HepG2 (cell line): ENCODE data around the gene COBL. TPM values are rescaled to one million over a fixed set of nuclear protein-coding genes. Genes with fewer than 3 reads are reported as not detected.

Source experiments
- ASH2L ChIP-seq: fragments of 300-600, 200-600 bp; sonication (generic); IDR thresholded peaks from 2 replicates; pipeline ENCODE4 v1.7.0; 2017; ENCODE audit warnings: low read depth, mild to moderate bottlenecking, moderate library complexity, mixed read lengths, low read length; ENCODE audit not compliant: insufficient read length
- IKZF4 ChIP-seq: sonication (generic); formaldehyde crosslinking; IDR thresholded peaks from 2 replicates; pipeline ENCODE4 v1.5.1; 2020; ENCODE audit warnings: borderline replicate concordance, mild to moderate bottlenecking, low read depth, missing genetic modification reagents; ENCODE audit errors: not compliant biosample characterization
- MTF1 ChIP-seq: sonication (generic); formaldehyde crosslinking; IDR thresholded peaks from 2 replicates; pipeline ENCODE4 v1.5.0; 2020; ENCODE audit warnings: missing genetic modification reagents
- NAIF1 ChIP-seq: sonication (generic); formaldehyde crosslinking; IDR thresholded peaks from 2 replicates; pipeline ENCODE4 v1.5.0; 2020; ENCODE audit warnings: mild to moderate bottlenecking, missing genetic modification reagents, borderline replicate concordance
- SNAPC2 ChIP-seq: sonication (generic); formaldehyde crosslinking; IDR thresholded peaks from 2 replicates; pipeline ENCODE4 v1.8.1; 2022; ENCODE audit warnings: mild to moderate bottlenecking, missing genetic modification reagents
- STAT5B ChIP-seq: sonication (generic); formaldehyde crosslinking; IDR thresholded peaks from 2 replicates; pipeline ENCODE4 v1.4.0; 2020; ENCODE audit warnings: missing genetic modification reagents
- ZNF235 ChIP-seq: sonication (generic); formaldehyde crosslinking; IDR thresholded peaks from 2 replicates; pipeline ENCODE4 v1.8.1; 2023; ENCODE audit warnings: mild to moderate bottlenecking, missing genetic modification reagents, borderline replicate concordance
- ZNF460 ChIP-seq: sonication (generic); formaldehyde crosslinking; IDR thresholded peaks from 2 replicates; pipeline ENCODE4 v1.5.1; 2020; ENCODE audit warnings: missing genetic modification reagents, mild to moderate bottlenecking, borderline replicate concordance
- ZNF589 ChIP-seq: sonication (generic); formaldehyde crosslinking; conservative IDR thresholded peaks from 2 replicates; pipeline ENCODE4 v1.8.0; 2022; ENCODE audit warnings: mild to moderate bottlenecking, moderate library complexity, missing genetic modification reagents
- polyA plus RNA-seq, 8 experiments: library from polyadenylated mRNA; depleted of rRNA in 3 of 8; stranded (reverse) in 7 of 8; unstranded in 1 of 8; fragments of >200 nt; fragmentation: Illumina TruSeq in 4 of 8; extraction: Trizol in 4 of 8; gene quantifications; 2 replicates each; pipeline versions ENCODE4 v1.2.1 to v1.2.3, GENCODE V29; 2011 to 2016; ENCODE audit warnings: low read depth in 4 of 8, missing spikeins in 1 of 8, mixed read lengths in 1 of 8; ENCODE audit not compliant: insufficient read depth in 1 of 8
- total RNA-seq, 5 experiments: library from RNA; depleted of rRNA; stranded (reverse); fragments of >200 nt; fragmentation: Illumina TruSeq; extraction: Trizol; gene quantifications; 2 replicates each; pipeline ENCODE4 v1.2.3, GENCODE V29; 2016; ENCODE audit warnings: low read depth in 1 of 5
- TF ChIP-seq, protein P1 (sequence below): sonication (generic); formaldehyde crosslinking; IDR thresholded peaks from 2 replicates; pipeline ENCODE4 v1.4.0; 2020; ENCODE audit warnings: missing genetic modification reagents

Gene COBL
- total and polyA plus RNA-seq, 2 of the 13 experiments (the other 11 are each of a cell fraction or from before 2014, with no cell fraction given): 3.8 to 4.9 TPM

GRCh38 chr7:51013218-51013786 is 303.3 kb downstream of the COBL start (continued):
- no peak for TF ChIP-seq IKZF4
- no peak for TF ChIP-seq NAIF1 (CRISPR knock-in tag)
- TF ChIP-seq MTF1 (CRISPR knock-in tag): no peak
- no peak for TF ChIP-seq ASH2L
- TF ChIP-seq ZNF460: no peak
- no peak for TF ChIP-seq ZNF235 (CRISPR knock-in tag)
- no peak for TF ChIP-seq STAT5B (CRISPR knock-in tag)
- TF ChIP-seq ZNF589 (CRISPR knock-in tag): no peak
- TF ChIP-seq, protein P1, sequence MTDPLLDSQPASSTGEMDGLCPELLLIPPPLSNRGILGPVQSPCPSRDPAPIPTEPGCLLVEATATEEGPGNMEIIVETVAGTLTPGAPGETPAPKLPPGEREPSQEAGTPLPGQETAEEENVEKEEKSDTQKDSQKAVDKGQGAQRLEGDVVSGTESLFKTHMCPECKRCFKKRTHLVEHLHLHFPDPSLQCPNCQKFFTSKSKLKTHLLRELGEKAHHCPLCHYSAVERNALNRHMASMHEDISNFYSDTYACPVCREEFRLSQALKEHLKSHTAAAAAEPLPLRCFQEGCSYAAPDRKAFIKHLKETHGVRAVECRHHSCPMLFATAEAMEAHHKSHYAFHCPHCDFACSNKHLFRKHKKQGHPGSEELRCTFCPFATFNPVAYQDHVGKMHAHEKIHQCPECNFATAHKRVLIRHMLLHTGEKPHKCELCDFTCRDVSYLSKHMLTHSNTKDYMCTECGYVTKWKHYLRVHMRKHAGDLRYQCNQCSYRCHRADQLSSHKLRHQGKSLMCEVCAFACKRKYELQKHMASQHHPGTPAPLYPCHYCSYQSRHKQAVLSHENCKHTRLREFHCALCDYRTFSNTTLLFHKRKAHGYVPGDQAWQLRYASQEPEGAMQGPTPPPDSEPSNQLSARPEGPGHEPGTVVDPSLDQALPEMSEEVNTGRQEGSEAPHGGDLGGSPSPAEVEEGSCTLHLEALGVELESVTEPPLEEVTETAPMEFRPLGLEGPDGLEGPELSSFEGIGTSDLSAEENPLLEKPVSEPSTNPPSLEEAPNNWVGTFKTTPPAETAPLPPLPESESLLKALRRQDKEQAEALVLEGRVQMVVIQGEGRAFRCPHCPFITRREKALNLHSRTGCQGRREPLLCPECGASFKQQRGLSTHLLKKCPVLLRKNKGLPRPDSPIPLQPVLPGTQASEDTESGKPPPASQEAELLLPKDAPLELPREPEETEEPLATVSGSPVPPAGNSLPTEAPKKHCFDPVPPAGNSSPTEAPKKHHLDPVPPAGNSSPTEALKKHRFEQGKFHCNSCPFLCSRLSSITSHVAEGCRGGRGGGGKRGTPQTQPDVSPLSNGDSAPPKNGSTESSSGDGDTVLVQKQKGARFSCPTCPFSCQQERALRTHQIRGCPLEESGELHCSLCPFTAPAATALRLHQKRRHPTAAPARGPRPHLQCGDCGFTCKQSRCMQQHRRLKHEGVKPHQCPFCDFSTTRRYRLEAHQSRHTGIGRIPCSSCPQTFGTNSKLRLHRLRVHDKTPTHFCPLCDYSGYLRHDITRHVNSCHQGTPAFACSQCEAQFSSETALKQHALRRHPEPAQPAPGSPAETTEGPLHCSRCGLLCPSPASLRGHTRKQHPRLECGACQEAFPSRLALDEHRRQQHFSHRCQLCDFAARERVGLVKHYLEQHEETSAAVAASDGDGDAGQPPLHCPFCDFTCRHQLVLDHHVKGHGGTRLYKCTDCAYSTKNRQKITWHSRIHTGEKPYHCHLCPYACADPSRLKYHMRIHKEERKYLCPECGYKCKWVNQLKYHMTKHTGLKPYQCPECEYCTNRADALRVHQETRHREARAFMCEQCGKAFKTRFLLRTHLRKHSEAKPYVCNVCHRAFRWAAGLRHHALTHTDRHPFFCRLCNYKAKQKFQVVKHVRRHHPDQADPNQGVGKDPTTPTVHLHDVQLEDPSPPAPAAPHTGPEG: no peak
- TF ChIP-seq SNAPC2 (CRISPR knock-in tag): no peak
